Breast epithelium (tissue), 4 donors: ENCODE results near the gene CHD9. TPM values are rescaled to one million over a fixed set of nuclear protein-coding genes. Genes with fewer than 3 reads are reported as not detected.
A peak's percentile ranks its signal among the peaks of the same experiment; 100 is the strongest.

Experiments used
- DNase-seq, 2 donors: peaks; one replicate each; pipeline ENCODE4 v3.0.0-alpha.2; 2019; ENCODE audit warnings: low spot score in 2 of 2
- H3K27ac ChIP-seq, 2 donors: fragments of 200-600 bp; sonication (generic) in 1 of 2; one replicate each; pipeline ENCODE4 v1.5.1; 2016 to 2019; ENCODE audit warnings: mild to moderate bottlenecking in 1 of 2
- H3K27me3 ChIP-seq, 2 donors: fragments of 200-600 bp; sonication (generic) in 1 of 2; one replicate each; pipeline versions ENCODE4 v1.5.1 to v1.6.0; 2017 to 2019; ENCODE audit warnings: control low read depth in 1 of 2, mild to moderate bottlenecking in 1 of 2
- H3K36me3 ChIP-seq: fragments of 200-600 bp; one replicate; pipeline ENCODE4 v1.5.1; 2019
- H3K4me1 ChIP-seq, 2 donors: fragments of 200-600 bp; sonication (generic); one replicate each; pipeline ENCODE4 v1.5.1; 2016 to 2019; ENCODE audit warnings: control low read depth in 1 of 2
- H3K4me3 ChIP-seq, 3 donors: fragments of 200-600 bp; sonication (generic); 1 replicate in 2 of 3; 2 replicates in 1 of 3; pipeline ENCODE4 v1.5.1; 2016 to 2019; ENCODE audit warnings: mild to moderate bottlenecking in 3 of 3, moderate library complexity in 2 of 3
- H3K9me3 ChIP-seq, 2 donors: fragments of 200-600 bp; sonication (generic) in 1 of 2; one replicate each; pipeline ENCODE4 v1.5.1; 2016 to 2019; ENCODE audit warnings: control low read depth in 1 of 2
- CTCF ChIP-seq, 3 donors: fragments of 450-650 bp; IDR thresholded peaks; one replicate each; pipeline ENCODE4 v1.5.1; 2016 to 2017; ENCODE audit warnings: antibody characterized with exemption in 3 of 3, mild to moderate bottlenecking in 3 of 3, moderate library complexity in 3 of 3
- POLR2A ChIP-seq: fragments of 450-650 bp; IDR thresholded peaks from one replicate; pipeline ENCODE4 v1.6.1; 2016; ENCODE audit warnings: antibody characterized with exemption, mild to moderate bottlenecking, moderate library complexity
- POLR2AphosphoS5 ChIP-seq, 3 donors: sonication (generic); formaldehyde crosslinking; IDR thresholded peaks; one replicate each; pipeline ENCODE4 v1.6.1; 2017; ENCODE audit warnings: antibody characterized with exemption in 3 of 3
- intact Hi-C: fragments of 100-400 bp; cut with DNase I; formaldehyde crosslinking; loops from one replicate; pipeline ENCODE4 v1.15.1; 2023; ENCODE audit warnings: low total_unique reads
- total RNA-seq, 3 donors: library from RNA; depleted of rRNA; stranded (reverse); fragments of >200 nt; gene quantifications; one replicate each; pipeline ENCODE4 v1.1.0, GENCODE V29; 2016

Gene CHD9
- total RNA-seq, 3 donors from 2014 or later = 93.8 to 160 (median 158) TPM

GRCh38 chr16:53159781-53160436 lies 105.1 kb downstream of the CHD9 start:
- Histone ChIP-seq H3K27me3 (no peaks in the 10 kb centered on the region), H3K36me3 (peaks cover 8% of the 10 kb centered on the region), H3K4me1 (no peaks in the 10 kb centered on the region), H3K4me3 (no peak overlapping the region), H3K27ac (no peak overlapping the region), H3K9me3 (no peaks in the 10 kb centered on the region)
- intact Hi-C loops = no loop called here
- TF ChIP-seq CTCF (IDR thresholded peaks at IDR 0.05) = peak; percentile 54 to 65 (median 55)
- no peak for TF ChIP-seq POLR2A
- no peak for DNase-seq

- no peaks in the 10 kb centered on the region for H3K9me3 ChIP-seq
- no peak overlapping the region for H3K4me3 ChIP-seq
- TF ChIP-seq POLR2AphosphoS5 (IDR thresholded peaks at IDR 0.05) (no peak), POLR2A (no peak), CTCF (IDR thresholded peaks at IDR 0.05) (no peak)
- no peak overlapping the region for H3K27ac ChIP-seq
- H3K27me3 ChIP-seq = no peaks in the 10 kb centered on the region
- H3K36me3 ChIP-seq = no peaks in the 10 kb centered on the region
- no peak for DNase-seq
- intact Hi-C loops = no loop called here
- no peaks in the 10 kb centered on the region for H3K4me1 ChIP-seq
These were observed 111.3 kb downstream of the CHD9 start for GRCh38 chr16:53166099-53166498.

- Histone ChIP-seq H3K4me1 (no peaks in the 10 kb centered on the region), H3K27me3 (no peaks in the 10 kb centered on the region), H3K4me3 (no peak overlapping the region), H3K36me3 (no peaks in the 10 kb centered on the region), H3K9me3 (no peaks in the 10 kb centered on the region), H3K27ac (no peak overlapping the region)
- intact Hi-C loops = no loop called here
- no peak for DNase-seq
- no peak for TF ChIP-seq POLR2A
- no peak for TF ChIP-seq CTCF (IDR thresholded peaks at IDR 0.05)
- TF ChIP-seq POLR2AphosphoS5 (IDR thresholded peaks at IDR 0.05) = no peak
These were observed 114.0 kb downstream of the CHD9 start for GRCh38 chr16:53168744-53169143.

- Histone ChIP-seq H3K9me3 (no peaks in the 10 kb centered on the region), H3K27ac (no peak overlapping the region), H3K36me3 (no peaks in the 10 kb centered on the region), H3K4me3 (no peak overlapping the region), H3K4me1 (no peaks in the 10 kb centered on the region), H3K27me3 (no peaks in the 10 kb centered on the region)
- TF ChIP-seq CTCF (IDR thresholded peaks at IDR 0.05) (no peak), POLR2A (no peak), POLR2AphosphoS5 (IDR thresholded peaks at IDR 0.05) (no peak)
- intact Hi-C loops = no loop called here
- DNase-seq = no peak
These were observed 117.7 kb downstream of the CHD9 start for GRCh38 chr16:53172517-53172916.

- Histone ChIP-seq H3K9me3 (no peaks in the 10 kb centered on the region), H3K4me1 (no peaks in the 10 kb centered on the region), H3K27me3 (no peaks in the 10 kb centered on the region), H3K27ac (no peak overlapping the region), H3K4me3 (no peak overlapping the region), H3K36me3 (no peaks in the 10 kb centered on the region)
- DNase-seq = no peak
- intact Hi-C loops = no loop called here
- TF ChIP-seq POLR2AphosphoS5 (IDR thresholded peaks at IDR 0.05) = no peak
- no peak for TF ChIP-seq POLR2A
These were observed 120.3 kb downstream of the CHD9 start for GRCh38 chr16:53175118-53175517.
